GM21381 (cell line): ENCODE measurements around the gene LAP3.

Experiments
- ATAC-seq: cut with Tn5 transposase; IDR thresholded peaks from one replicate; pipeline ENCODE4 v1.9.1; 2021; ENCODE audit warnings: mild to moderate bottlenecking, moderate library complexity; ENCODE audit not compliant: unreplicated experiment

LAP3 gene

GRCh38 chr4:17614416-17615299, 37.7 kb downstream of the LAP3 start, which contains the start of gene MED28:
TSS of gene MED28 (plus strand) at chr4:17614641. CDS start at chr4:17614655, 14 bp downstream.
- ATAC-seq: peak; percentile 94

- no peak for ATAC-seq
Observed at GRCh38 chr4:17616283-17616682, 39.3 kb downstream of the LAP3 start.

GRCh38 chr4:17618926-17619325, 41.9 kb downstream of the LAP3 start:
- no peak for ATAC-seq

GRCh38 chr4:17619416-17620105, 42.6 kb downstream of the LAP3 start:
- no peak for ATAC-seq

GRCh38 chr4:17623451-17624001, 46.5 kb downstream of the LAP3 start:
- ATAC-seq: no peak

GRCh38 chr4:17624821-17625220, 47.8 kb downstream of the LAP3 start:
- no peak for ATAC-seq

GRCh38 chr4:17630228-17630627, 53.2 kb downstream of the LAP3 start:
- no peak for ATAC-seq

GRCh38 chr4:17633600-17633999, 56.6 kb downstream of the LAP3 start:
- ATAC-seq: no peak

- ATAC-seq: no peak
Observed at GRCh38 chr4:17635056-17635455, 58.1 kb downstream of the LAP3 start.

GRCh38 chr4:17636341-17636695, 59.3 kb downstream of the LAP3 start:
- no peak for ATAC-seq

- peak; percentile 89 for ATAC-seq
Observed at GRCh38 chr4:17636696-17637622, 60.0 kb downstream of the LAP3 start.

GRCh38 chr4:17639136-17639535, 62.1 kb downstream of the LAP3 start:
- no peak for ATAC-seq

- no peak for ATAC-seq
Observed at GRCh38 chr4:17642398-17642783, 65.4 kb downstream of the LAP3 start.

GRCh38 chr4:17646693-17647092, 69.7 kb downstream of the LAP3 start:
- no peak for ATAC-seq

GRCh38 chr4:17647176-17647806, 70.3 kb downstream of the LAP3 start:
- ATAC-seq: no peak

- ATAC-seq: no peak
Observed at GRCh38 chr4:17647927-17648326, 70.9 kb downstream of the LAP3 start.

GRCh38 chr4:17650406-17650805, 73.4 kb downstream of the LAP3 start:
- ATAC-seq: no peak

- ATAC-seq: no peak
Observed at GRCh38 chr4:17654701-17655100, 77.7 kb downstream of the LAP3 start.

GRCh38 chr4:17657090-17657489, 80.1 kb downstream of the LAP3 start:
- ATAC-seq: no peak
